B cell (primary cell): ENCODE measurements around the gene TAF8. TPM values are rescaled to one million over a fixed set of nuclear protein-coding genes. Genes with fewer than 3 reads are reported as not detected.

ENCODE experiments used
- ATAC-seq: fragments of 200-7000 bp; cut with Tn5 transposase; one replicate; pipeline ENCODE4 v1.10.0; 2021; ENCODE audit warnings: low read depth, mild to moderate bottlenecking, moderate number of reproducible peaks, moderate library complexity
- CTCF ChIA-PET: fragments of 350-600 bp; sonication (Branson Sonifier 250); formaldehyde crosslinking; loops from one replicate; lab custom pipeline; 2021; ENCODE audit warnings: antibody characterized with exemption, inconsistent platforms; lab: Charles Lee
- POLR2A ChIA-PET: fragments of 350-600 bp; sonication (Branson Sonifier 250); formaldehyde crosslinking; loops from one replicate; lab custom pipeline; 2021; ENCODE audit warnings: antibody characterized with exemption; lab: Charles Lee
- DNase-seq: peaks from one replicate; pipeline ENCODE4 v3.0.0; 2013
- H2AFZ ChIP-seq: 2 replicates; pipeline ENCODE4 v1.6.1; 2012; ENCODE audit warnings: mild to moderate bottlenecking, low read depth, low read length; ENCODE audit not compliant: insufficient read depth, poor library complexity, severe bottlenecking
- H3K27ac ChIP-seq, 2 donors: 1 replicate in 1 of 2; 2 replicates in 1 of 2; pipeline ENCODE4 v1.5.1; 2012 to 2013; ENCODE audit warnings: low read length in 2 of 2, mild to moderate bottlenecking in 2 of 2, moderate library complexity in 1 of 2
- H3K27me3 ChIP-seq, 4 experiments: fragments of 200-600 bp in 1 of 4; sonication (generic) in 1 of 4; replicated peaks in 1 of 4; 1 replicate in 2 of 4; 2 replicates in 2 of 4; pipeline versions ENCODE4 v1.6.1 to v1.7.0; 2013 to 2016; ENCODE audit warnings: low read length in 3 of 4, mild to moderate bottlenecking in 2 of 4, mixed read lengths in 1 of 4, moderate library complexity in 1 of 4; ENCODE audit not compliant: insufficient read depth in 4 of 4, control insufficient read depth in 3 of 4; ENCODE audit errors: control extremely low read depth in 1 of 4
- H3K36me3 ChIP-seq, 2 experiments: replicated peaks in 1 of 2; 1 replicate in 1 of 2; 2 replicates in 1 of 2; pipeline versions ENCODE4 v1.6.1 to v1.7.1; 2013; ENCODE audit warnings: low read length in 1 of 2; ENCODE audit not compliant: insufficient read depth in 2 of 2, control insufficient read depth in 1 of 2; ENCODE audit errors: control extremely low read depth in 1 of 2, extremely low read depth in 1 of 2
- H3K4me1 ChIP-seq, 2 donors: fragments of 200-600 bp in 1 of 2; sonication (generic) in 1 of 2; 1 replicate in 1 of 2; 2 replicates in 1 of 2; pipeline versions ENCODE4 v1.5.1 to v1.6.1; 2013 to 2017; ENCODE audit warnings: low read length in 2 of 2; ENCODE audit not compliant: control insufficient read depth in 2 of 2, insufficient read depth in 2 of 2
- H3K4me2 ChIP-seq: replicated peaks from 2 replicates; pipeline ENCODE3; 2012; ENCODE audit warnings: mild to moderate bottlenecking, low read depth, low read length; ENCODE audit not compliant: poor library complexity, severe bottlenecking
- H3K4me3 ChIP-seq, 5 experiments: fragments of 200-600 bp in 1 of 5; sonication (generic) in 1 of 5; 1 replicate in 3 of 5; 2 replicates in 2 of 5; pipeline versions ENCODE4 v1.5.1 to v1.7.0; 2011 to 2016; ENCODE audit warnings: low read length in 4 of 5, mild to moderate bottlenecking in 4 of 5, low read depth in 2 of 5, control low read depth in 1 of 5, moderate library complexity in 1 of 5; ENCODE audit not compliant: insufficient read depth in 1 of 5; ENCODE audit errors: control extremely low read depth in 1 of 5, extremely low read depth in 1 of 5
- H3K79me2 ChIP-seq: fragments of 200-600 bp; sonication (generic); one replicate; pipeline ENCODE4 v1.6.0; 2016; ENCODE audit warnings: low read length; ENCODE audit not compliant: control insufficient read depth, insufficient read depth
- H3K9ac ChIP-seq: fragments of 200-600 bp; sonication (generic); 2 replicates; pipeline ENCODE4 v1.6.1; 2017; ENCODE audit warnings: mild to moderate bottlenecking, low read length, moderate library complexity
- H3K9me3 ChIP-seq, 3 donors: one replicate each; pipeline versions ENCODE4 v1.6.1 to v1.7.1; 2013; ENCODE audit warnings: low read length in 2 of 3; ENCODE audit not compliant: control insufficient read depth in 2 of 3, insufficient read depth in 1 of 3; ENCODE audit errors: control extremely low read depth in 1 of 3
- H4K20me1 ChIP-seq: 2 replicates; pipeline ENCODE4 v1.6.0; 2012; ENCODE audit warnings: mild to moderate bottlenecking, low read length; ENCODE audit not compliant: insufficient read depth, control insufficient read depth, poor library complexity, severe bottlenecking
- H3K27ac Mint-ChIP-seq: one replicate; pipeline ENCODE4 v1.8.0; 2021; ENCODE audit warnings: mixed read lengths
- H3K27me3 Mint-ChIP-seq: one replicate; pipeline ENCODE4 v1.8.0; 2021; ENCODE audit warnings: mixed read lengths
- H3K4me1 Mint-ChIP-seq: one replicate; pipeline ENCODE4 v1.8.0; 2021; ENCODE audit warnings: mixed read lengths
- H3K4me3 Mint-ChIP-seq: one replicate; pipeline ENCODE4 v1.8.0; 2021; ENCODE audit warnings: mixed read lengths
- H3K9me3 Mint-ChIP-seq: one replicate; pipeline ENCODE4 v1.8.0; 2022; ENCODE audit warnings: mixed read lengths; ENCODE audit not compliant: insufficient read depth
- EZH2 ChIP-seq: IDR thresholded peaks from 2 replicates; pipeline ENCODE4 v1.6.1; 2012; ENCODE audit warnings: borderline replicate concordance, low read depth, mild to moderate bottlenecking, moderate library complexity, low read length; ENCODE audit not compliant: insufficient read depth, poor library complexity, severe bottlenecking
- WGBS: methylation state at CpG from one replicate; pipeline ENCODE4 v1.1.5; 2013; ENCODE audit warnings: missing lambda C conversion rate; ENCODE audit not compliant: insufficient coverage; 5-methylcytosine and 5-hydroxymethylcytosine counted together
- intact Hi-C: fragments of 100-400 bp; cut with micrococcal nuclease; formaldehyde crosslinking; loops from one replicate; pipeline ENCODE4 v1.10.0; 2022
- polyA plus RNA-seq: library from polyadenylated mRNA; depleted of rRNA; stranded (reverse); fragments of >200 nt; gene quantifications from 2 replicates; pipeline ENCODE4 v1.2.3, GENCODE V29; 2012
- total RNA-seq, 2 donors: library from RNA; stranded (reverse); fragments of 120-200 nt in 1 of 2; gene quantifications; 1 replicate in 1 of 2; 2 replicates in 1 of 2; pipeline versions ENCODE4 v1.2.3 to v1.2.4, GENCODE V29; 2013 to 2022
- TF ChIP-seq, protein P1 (sequence below): fragments of 200-600 bp; IDR thresholded peaks from one replicate; pipeline ENCODE4 v1.8.0; 2022; ENCODE audit warnings: antibody characterized with exemption, mild to moderate bottlenecking

The TAF8 gene
- total and polyA plus RNA-seq, 2 donors (not counting 1 experiment from before 2014, with no cell fraction given): 30.6 to 67.0 TPM

DNA sequence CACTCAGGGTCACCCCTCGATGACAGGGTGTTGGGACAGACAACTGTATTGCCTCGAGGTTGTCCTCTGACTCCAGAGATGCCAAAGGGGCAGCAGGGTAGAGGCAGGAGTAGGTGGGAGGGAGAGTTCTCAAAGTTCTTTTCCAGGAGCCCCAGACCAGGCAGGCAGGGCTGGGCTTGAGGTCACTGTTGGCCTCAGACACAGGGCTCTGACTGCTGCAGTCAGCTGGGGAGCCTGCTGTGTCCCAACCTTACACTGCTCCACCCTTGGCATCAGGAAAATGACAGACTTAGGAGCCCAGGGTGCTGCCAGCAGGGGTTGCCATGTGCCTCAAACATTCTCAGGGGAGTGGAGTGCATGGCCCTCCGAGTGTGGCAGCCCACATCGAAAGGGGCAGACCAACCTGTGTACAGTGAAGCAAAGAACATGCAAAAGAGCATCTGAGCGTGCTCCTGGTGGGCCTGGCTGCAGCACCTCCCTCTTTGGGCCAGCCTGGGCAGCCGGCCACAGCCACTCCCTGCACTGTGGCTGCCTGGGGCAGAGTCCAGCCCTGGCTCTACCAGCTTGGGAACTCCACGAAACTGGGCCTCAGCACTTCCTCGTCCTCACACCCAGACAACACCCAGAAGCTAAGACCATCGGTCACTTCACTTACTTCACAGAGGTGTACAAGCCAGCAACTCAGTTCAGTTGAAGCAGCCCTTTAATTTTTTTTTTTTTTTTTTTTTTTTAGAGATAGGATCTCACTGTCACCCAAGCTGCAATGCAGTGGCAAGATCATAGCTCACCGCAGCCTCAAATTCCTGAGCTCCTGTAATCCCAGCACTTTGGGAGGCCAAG, 68.1 kb downstream of the TAF8 start:
- intact Hi-C loops: no loop called here
- no peaks in the 10 kb centered on the region for H4K20me1 ChIP-seq
- ATAC-seq: no peak
- DNase-seq: no peak
- ChIA-PET CTCF (interaction anchor here (0.7 to 1.1 kb wide), 3 partner anchors 8 to 35 kb away, joined by 3 to 4 read pairs (median 4); no protein-coding TSS in a partner anchor), POLR2A (no interaction called here)
- WGBS: 81% methylated on average over 7 of the region's 10 CpGs
- H3K9ac ChIP-seq: no peak overlapping the region
- Mint-ChIP-seq H3K27me3 (peaks cover 17% of the 10 kb centered on the region), H3K4me1 (no peaks in the 10 kb centered on the region), H3K4me3 (no peak overlapping the region), H3K27ac (no peak overlapping the region), H3K9me3 (no peaks in the 10 kb centered on the region)
- H3K4me1 ChIP-seq: no peaks in the 10 kb centered on the region
- H3K79me2 ChIP-seq: no peaks in the 10 kb centered on the region
- H3K4me2 ChIP-seq: no peak overlapping the region
- H3K4me3 ChIP-seq: no peak overlapping the region
- no peaks in the 10 kb centered on the region for H3K9me3 ChIP-seq
- TF ChIP-seq, protein P1, sequence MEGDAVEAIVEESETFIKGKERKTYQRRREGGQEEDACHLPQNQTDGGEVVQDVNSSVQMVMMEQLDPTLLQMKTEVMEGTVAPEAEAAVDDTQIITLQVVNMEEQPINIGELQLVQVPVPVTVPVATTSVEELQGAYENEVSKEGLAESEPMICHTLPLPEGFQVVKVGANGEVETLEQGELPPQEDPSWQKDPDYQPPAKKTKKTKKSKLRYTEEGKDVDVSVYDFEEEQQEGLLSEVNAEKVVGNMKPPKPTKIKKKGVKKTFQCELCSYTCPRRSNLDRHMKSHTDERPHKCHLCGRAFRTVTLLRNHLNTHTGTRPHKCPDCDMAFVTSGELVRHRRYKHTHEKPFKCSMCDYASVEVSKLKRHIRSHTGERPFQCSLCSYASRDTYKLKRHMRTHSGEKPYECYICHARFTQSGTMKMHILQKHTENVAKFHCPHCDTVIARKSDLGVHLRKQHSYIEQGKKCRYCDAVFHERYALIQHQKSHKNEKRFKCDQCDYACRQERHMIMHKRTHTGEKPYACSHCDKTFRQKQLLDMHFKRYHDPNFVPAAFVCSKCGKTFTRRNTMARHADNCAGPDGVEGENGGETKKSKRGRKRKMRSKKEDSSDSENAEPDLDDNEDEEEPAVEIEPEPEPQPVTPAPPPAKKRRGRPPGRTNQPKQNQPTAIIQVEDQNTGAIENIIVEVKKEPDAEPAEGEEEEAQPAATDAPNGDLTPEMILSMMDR: no peak
- TF ChIP-seq EZH2: no peak
- no peak overlapping the region for H3K27ac ChIP-seq
- H2AFZ ChIP-seq: no peak overlapping the region
- peaks cover 0 to 2% (median 0%) of the 10 kb centered on the region in 4 experiments for H3K27me3 ChIP-seq
- H3K36me3 ChIP-seq: no peaks in the 10 kb centered on the region
